SK-N-SH (cell line): ENCODE results near the gene CTXND1. TPM values are rescaled to one million over a fixed set of nuclear protein-coding genes. Genes with fewer than 3 reads are reported as not detected.

ENCODE experiments used
- CTCF ChIA-PET: fragments of 300-600, 350-600 bp; formaldehyde crosslinking; extraction: SDS; loops from one replicate; lab custom pipeline; 2021; lab: Yijun Ruan, JAX
- POLR2A ChIA-PET: fragments of 350-600 bp; sonication (Branson Sonifier 250); formaldehyde crosslinking; extraction: SDS; loops from one replicate; lab custom pipeline; 2020; ENCODE audit warnings: antibody characterized with exemption, inconsistent platforms; lab: Yijun Ruan, JAX
- DNase-seq: peaks from one replicate; pipeline ENCODE4 v3.0.0; 2012
- H2AFZ ChIP-seq: fragments of 200-600 bp; sonication (generic); 2 replicates; pipeline ENCODE4 v1.8.1; 2016; ENCODE audit warnings: antibody characterized with exemption, mild to moderate bottlenecking, low read depth
- H3F3A ChIP-seq: fragments of 200-600 bp; sonication (generic); replicated peaks from 2 replicates; pipeline ENCODE3; 2016; ENCODE audit warnings: antibody characterized with exemption, mild to moderate bottlenecking; ENCODE audit not compliant: insufficient read depth
- H3K27ac ChIP-seq, 2 experiments: fragments of 200-500 bp in 1 of 2; fragments of 200-600 bp in 1 of 2; sonication (Bioruptor generic) in 1 of 2; sonication (generic), shearing (Covaris generic) in 1 of 2; 2 replicates each; pipeline versions ENCODE4 v1.5.1 to v1.6.1; 2014 to 2016; ENCODE audit warnings: low read depth in 2 of 2, inconsistent platforms in 1 of 2, low read length in 1 of 2, mild to moderate bottlenecking in 1 of 2, mixed read lengths in 1 of 2
- H3K27me3 ChIP-seq: fragments of 200-600 bp; sonication (generic), shearing (Covaris generic); 2 replicates; pipeline ENCODE4 v1.6.1; 2016; ENCODE audit warnings: mixed run types; ENCODE audit not compliant: insufficient read depth
- H3K36me3 ChIP-seq, 2 experiments: fragments of 200-500 bp in 1 of 2; fragments of 200-600 bp in 1 of 2; sonication (Bioruptor generic) in 1 of 2; sonication (generic) in 1 of 2; replicated peaks in 1 of 2; 2 replicates each; pipeline versions ENCODE3 to v1.5.1; 2014 to 2016; ENCODE audit warnings: low read length in 1 of 2, mild to moderate bottlenecking in 1 of 2; ENCODE audit not compliant: insufficient read depth in 2 of 2, control insufficient read depth in 1 of 2
- H3K4me1 ChIP-seq, 2 experiments: fragments of 200-500 bp in 1 of 2; fragments of 200-600 bp in 1 of 2; sonication (Bioruptor generic) in 1 of 2; sonication (generic), shearing (Covaris generic) in 1 of 2; 2 replicates each; pipeline versions ENCODE4 v1.5.1 to v1.6.1; 2014 to 2016; ENCODE audit warnings: low read depth in 1 of 2, low read length in 1 of 2, mixed run types in 1 of 2; ENCODE audit not compliant: insufficient read depth in 2 of 2, control insufficient read depth in 1 of 2
- H3K4me2 ChIP-seq: fragments of 200-600 bp; sonication (generic), shearing (Covaris generic); 2 replicates; pipeline ENCODE4 v1.6.1; 2017; ENCODE audit warnings: mixed run types
- H3K4me3 ChIP-seq, 2 experiments: fragments of 200-500 bp in 1 of 2; fragments of 200-600 bp in 1 of 2; sonication (Bioruptor generic) in 1 of 2; sonication (generic), shearing (Covaris generic) in 1 of 2; 2 replicates each; pipeline versions ENCODE4 v1.5.1 to v1.8.1; 2014 to 2016; ENCODE audit warnings: low read depth in 2 of 2, inconsistent platforms in 1 of 2, low read length in 1 of 2, mild to moderate bottlenecking in 1 of 2, mixed read lengths in 1 of 2, moderate library complexity in 1 of 2
- H3K79me2 ChIP-seq: fragments of 200-600 bp; sonication (generic); 2 replicates; pipeline ENCODE4 v1.8.1; 2017; ENCODE audit warnings: mild to moderate bottlenecking; ENCODE audit not compliant: insufficient read depth
- H3K9ac ChIP-seq: fragments of 200-600 bp; sonication (generic); 2 replicates; pipeline ENCODE4 v1.6.1; 2017; ENCODE audit warnings: mixed run types
- H3K9me2 ChIP-seq: fragments of 200-600 bp; sonication (generic); 2 replicates; pipeline ENCODE4 v1.6.1; 2017; ENCODE audit warnings: mixed run types
- H3K9me3 ChIP-seq: fragments of 200-600 bp; sonication (generic); 2 replicates; pipeline ENCODE4 v1.6.1; 2017; ENCODE audit warnings: mixed run types, mild to moderate bottlenecking, moderate library complexity
- H4K20me1 ChIP-seq: fragments of 200-600 bp; sonication (generic); 2 replicates; pipeline ENCODE4 v1.6.1; 2017; ENCODE audit warnings: mild to moderate bottlenecking, mixed run types; ENCODE audit not compliant: insufficient read depth
- ELF1 ChIP-seq: IDR thresholded peaks from 2 replicates; pipeline ENCODE4 v1.4.0; 2012
- EP300 ChIP-seq, 2 experiments: IDR thresholded peaks; 2 replicates each; pipeline versions ENCODE4 v1.4.0 to v1.6.1; 2012; ENCODE audit warnings: borderline replicate concordance in 1 of 2, low read depth in 1 of 2, low read length in 1 of 2
- EZH2phosphoT487 ChIP-seq: fragments of 200-600 bp; sonication (generic); IDR thresholded peaks from 2 replicates; pipeline ENCODE4 v1.6.1; 2017; ENCODE audit warnings: low read depth, mixed run types, mild to moderate bottlenecking, antibody characterized with exemption, moderate library complexity, borderline replicate concordance
- FOSL2 ChIP-seq: IDR thresholded peaks from 2 replicates; pipeline ENCODE4 v1.4.0; 2012; ENCODE audit warnings: low read depth, mild to moderate bottlenecking, moderate library complexity, borderline replicate concordance
- JUND ChIP-seq: IDR thresholded peaks from 2 replicates; pipeline ENCODE4 v1.4.0; 2012
- MAX ChIP-seq: IDR thresholded peaks from 2 replicates; pipeline ENCODE4 v1.4.0; 2012; ENCODE audit warnings: low read depth
- RAD21 ChIP-seq: IDR thresholded peaks from 2 replicates; pipeline ENCODE4 v1.6.1; 2012; ENCODE audit warnings: mild to moderate bottlenecking, low read length
- RCOR1 ChIP-seq: fragments of 150-350 bp; IDR thresholded peaks from 2 replicates; pipeline ENCODE4 v1.6.1; 2017; ENCODE audit warnings: antibody characterized with exemption, low read length
- RFX5 ChIP-seq: IDR thresholded peaks from 2 replicates; pipeline ENCODE4 v1.6.1; 2012; ENCODE audit warnings: mild to moderate bottlenecking, improper control_type of control experiment, low read length
- SIN3A ChIP-seq: IDR thresholded peaks from 2 replicates; pipeline ENCODE4 v1.6.1; 2012; ENCODE audit warnings: low read depth, mild to moderate bottlenecking, low read length, moderate library complexity, borderline replicate concordance
- SMC3 ChIP-seq: IDR thresholded peaks from 2 replicates; pipeline ENCODE4 v1.6.1; 2012; ENCODE audit warnings: low read depth, low read length, improper control_type of control experiment
- TAF1 ChIP-seq: IDR thresholded peaks from 2 replicates; pipeline ENCODE4 v1.6.1; 2012; ENCODE audit warnings: low read depth, mild to moderate bottlenecking, low read length, moderate library complexity, borderline replicate concordance
- TCF12 ChIP-seq: IDR thresholded peaks from 2 replicates; pipeline ENCODE4 v1.4.0; 2012
- TEAD4 ChIP-seq: IDR thresholded peaks from 2 replicates; pipeline ENCODE4 v1.4.0; 2012; ENCODE audit warnings: mild to moderate bottlenecking, borderline replicate concordance; ENCODE audit not compliant: insufficient read depth
- WGBS: methylation state at CpG from one replicate; pipeline ENCODE4 v1.1.6; 2017; ENCODE audit warnings: low lambda C conversion rate; 5-methylcytosine and 5-hydroxymethylcytosine counted together
- polyA plus RNA-seq, 3 experiments: library from polyadenylated mRNA; depleted of rRNA; stranded (reverse); fragments of >200 nt; gene quantifications; 2 replicates each; pipeline ENCODE4 v1.2.3, GENCODE V29; 2012
- TF ChIP-seq, protein P1 (sequence below): IDR thresholded peaks from 2 replicates; pipeline ENCODE4 v1.6.1; 2012; ENCODE audit warnings: mild to moderate bottlenecking, low read depth, low read length, moderate library complexity

The CTXND1 gene
- polyA plus RNA-seq, 1 of the 3 experiments (the other 2 are of a cell fraction), result not detected

DNA sequence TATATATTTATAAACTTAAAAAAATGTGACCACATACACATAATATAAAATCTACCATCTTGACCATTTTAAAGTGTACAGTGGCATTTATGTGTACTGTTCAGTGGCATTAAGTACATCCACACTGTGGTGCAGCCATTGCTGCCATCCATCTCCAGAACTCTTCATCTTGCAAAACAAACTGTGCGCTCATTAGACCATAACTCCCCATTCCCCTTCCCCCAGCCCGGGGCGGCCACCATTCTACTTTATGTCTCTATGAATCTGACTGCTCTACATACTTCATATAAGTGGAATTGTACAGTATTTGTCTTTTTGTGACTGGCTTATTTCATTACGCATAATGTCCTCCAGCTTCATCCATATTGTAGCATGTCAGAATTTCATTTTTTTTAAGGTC, 47.8 kb downstream of the CTXND1 start:
- H3K36me3 ChIP-seq, result no peaks in the 10 kb centered on the region
- H3K4me3 ChIP-seq, result no peak overlapping the region
- no peaks in the 10 kb centered on the region for H3F3A ChIP-seq
- no peaks in the 10 kb centered on the region for H4K20me1 ChIP-seq
- H3K4me2 ChIP-seq, result no peak overlapping the region
- ChIA-PET POLR2A (no interaction called here), CTCF (no interaction called here)
- TF ChIP-seq JUND (no peak), ELF1 (no peak), RCOR1 (no peak), TEAD4 (no peak), EZH2phosphoT487 (no peak), SMC3 (no peak), RFX5 (no peak), TCF12 (no peak), SIN3A (no peak), EP300 (IDR thresholded peaks at IDR 0.05; ENCODE audit: borderline replicate concordance in 1 of 2, low read depth in 1 of 2, low read length in 1 of 2) (no peak), FOSL2 (no peak), RAD21 (no peak), MAX (no peak)
- TF ChIP-seq, protein P1, sequence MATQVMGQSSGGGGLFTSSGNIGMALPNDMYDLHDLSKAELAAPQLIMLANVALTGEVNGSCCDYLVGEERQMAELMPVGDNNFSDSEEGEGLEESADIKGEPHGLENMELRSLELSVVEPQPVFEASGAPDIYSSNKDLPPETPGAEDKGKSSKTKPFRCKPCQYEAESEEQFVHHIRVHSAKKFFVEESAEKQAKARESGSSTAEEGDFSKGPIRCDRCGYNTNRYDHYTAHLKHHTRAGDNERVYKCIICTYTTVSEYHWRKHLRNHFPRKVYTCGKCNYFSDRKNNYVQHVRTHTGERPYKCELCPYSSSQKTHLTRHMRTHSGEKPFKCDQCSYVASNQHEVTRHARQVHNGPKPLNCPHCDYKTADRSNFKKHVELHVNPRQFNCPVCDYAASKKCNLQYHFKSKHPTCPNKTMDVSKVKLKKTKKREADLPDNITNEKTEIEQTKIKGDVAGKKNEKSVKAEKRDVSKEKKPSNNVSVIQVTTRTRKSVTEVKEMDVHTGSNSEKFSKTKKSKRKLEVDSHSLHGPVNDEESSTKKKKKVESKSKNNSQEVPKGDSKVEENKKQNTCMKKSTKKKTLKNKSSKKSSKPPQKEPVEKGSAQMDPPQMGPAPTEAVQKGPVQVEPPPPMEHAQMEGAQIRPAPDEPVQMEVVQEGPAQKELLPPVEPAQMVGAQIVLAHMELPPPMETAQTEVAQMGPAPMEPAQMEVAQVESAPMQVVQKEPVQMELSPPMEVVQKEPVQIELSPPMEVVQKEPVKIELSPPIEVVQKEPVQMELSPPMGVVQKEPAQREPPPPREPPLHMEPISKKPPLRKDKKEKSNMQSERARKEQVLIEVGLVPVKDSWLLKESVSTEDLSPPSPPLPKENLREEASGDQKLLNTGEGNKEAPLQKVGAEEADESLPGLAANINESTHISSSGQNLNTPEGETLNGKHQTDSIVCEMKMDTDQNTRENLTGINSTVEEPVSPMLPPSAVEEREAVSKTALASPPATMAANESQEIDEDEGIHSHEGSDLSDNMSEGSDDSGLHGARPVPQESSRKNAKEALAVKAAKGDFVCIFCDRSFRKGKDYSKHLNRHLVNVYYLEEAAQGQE, result no peak
- no peak for DNase-seq
- H3K27me3 ChIP-seq, result no peaks in the 10 kb centered on the region; the same call in 1 of the 2 replicates
- H3K9me3 ChIP-seq, result no peaks in the 10 kb centered on the region
- 85% methylated on average over 4 of the region's 4 CpGs for WGBS
- H3K9me2 ChIP-seq, result no peaks in the 10 kb centered on the region
- no peaks in the 10 kb centered on the region for H3K4me1 ChIP-seq
- no peaks in the 10 kb centered on the region for H3K79me2 ChIP-seq
- no peak overlapping the region for H3K9ac ChIP-seq
- no peak overlapping the region for H3K27ac ChIP-seq
- no peak overlapping the region for H2AFZ ChIP-seq

DNA sequence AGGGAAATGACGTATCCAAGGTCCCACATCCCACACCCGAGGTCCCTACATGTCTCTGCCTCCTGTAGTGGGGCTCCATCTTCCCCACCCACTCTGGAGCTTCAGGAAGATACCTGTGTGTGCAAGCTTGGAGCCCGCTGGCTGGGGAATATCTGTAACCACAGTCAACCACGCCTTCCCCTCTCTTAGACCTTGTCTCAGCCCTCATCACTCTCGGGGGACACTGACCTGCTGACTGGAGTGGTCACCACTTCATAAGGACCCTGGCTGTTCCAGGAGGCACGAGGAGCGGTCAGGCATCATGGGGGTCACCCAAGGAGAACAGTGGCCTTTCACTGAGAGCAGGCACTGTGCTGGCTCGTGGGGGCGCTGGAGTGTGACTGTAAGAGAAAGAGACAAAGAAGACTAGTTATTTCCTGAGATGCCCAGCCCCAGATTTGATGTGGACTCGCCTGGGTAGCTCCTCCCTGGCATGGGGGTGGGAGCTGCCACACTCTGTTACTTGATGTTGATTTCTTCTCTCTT, 48.6 kb downstream of the CTXND1 start:
- 43% methylated on average over 10 of the region's 10 CpGs for WGBS
- TF ChIP-seq TAF1, result no peak
- Histone ChIP-seq H3K9ac (no peak overlapping the region), H3K27me3 (peaks cover under 1% of the 10 kb centered on the region; the same call in 1 of the 2 replicates), H3K4me3 (no peak overlapping the region), H2AFZ (no peak overlapping the region), H3K27ac (no peak overlapping the region), H3F3A (no peaks in the 10 kb centered on the region), H3K9me3 (no peaks in the 10 kb centered on the region), H4K20me1 (no peaks in the 10 kb centered on the region), H3K9me2 (no peaks in the 10 kb centered on the region), H3K4me2 (no peak overlapping the region), H3K36me3 (no peaks in the 10 kb centered on the region), H3K4me1 (no peaks in the 10 kb centered on the region), H3K79me2 (no peaks in the 10 kb centered on the region)
- DNase-seq, result no peak
- ChIA-PET POLR2A (no interaction called here), CTCF (no interaction called here)
